Suprapubic skin (tissue), 4 donors: ENCODE data around the gene ADAMTS8.

Source experiments
- EP300 ChIP-seq: sonication (generic); formaldehyde crosslinking; IDR thresholded peaks from one replicate; pipeline ENCODE4 v1.6.1; 2017; ENCODE audit warnings: antibody characterized with exemption
- POLR2AphosphoS5 ChIP-seq, 3 donors: sonication (generic); formaldehyde crosslinking; IDR thresholded peaks; one replicate each; pipeline ENCODE4 v1.6.1; 2017; ENCODE audit warnings: antibody characterized with exemption in 3 of 3
- TF ChIP-seq, protein P1 (sequence below), 2 donors: fragments of 200-600 bp in 1 of 2; fragments of 450-650 bp in 1 of 2; sonication (generic) in 1 of 2; IDR thresholded peaks; one replicate each; pipeline ENCODE4 v1.5.1; 2016 to 2019; ENCODE audit warnings: antibody characterized with exemption in 2 of 2, mild to moderate bottlenecking in 1 of 2, moderate library complexity in 1 of 2

- TF ChIP-seq, protein P1, sequence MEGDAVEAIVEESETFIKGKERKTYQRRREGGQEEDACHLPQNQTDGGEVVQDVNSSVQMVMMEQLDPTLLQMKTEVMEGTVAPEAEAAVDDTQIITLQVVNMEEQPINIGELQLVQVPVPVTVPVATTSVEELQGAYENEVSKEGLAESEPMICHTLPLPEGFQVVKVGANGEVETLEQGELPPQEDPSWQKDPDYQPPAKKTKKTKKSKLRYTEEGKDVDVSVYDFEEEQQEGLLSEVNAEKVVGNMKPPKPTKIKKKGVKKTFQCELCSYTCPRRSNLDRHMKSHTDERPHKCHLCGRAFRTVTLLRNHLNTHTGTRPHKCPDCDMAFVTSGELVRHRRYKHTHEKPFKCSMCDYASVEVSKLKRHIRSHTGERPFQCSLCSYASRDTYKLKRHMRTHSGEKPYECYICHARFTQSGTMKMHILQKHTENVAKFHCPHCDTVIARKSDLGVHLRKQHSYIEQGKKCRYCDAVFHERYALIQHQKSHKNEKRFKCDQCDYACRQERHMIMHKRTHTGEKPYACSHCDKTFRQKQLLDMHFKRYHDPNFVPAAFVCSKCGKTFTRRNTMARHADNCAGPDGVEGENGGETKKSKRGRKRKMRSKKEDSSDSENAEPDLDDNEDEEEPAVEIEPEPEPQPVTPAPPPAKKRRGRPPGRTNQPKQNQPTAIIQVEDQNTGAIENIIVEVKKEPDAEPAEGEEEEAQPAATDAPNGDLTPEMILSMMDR (IDR thresholded peaks at IDR 0.05), result no peak
- TF ChIP-seq POLR2AphosphoS5 (IDR thresholded peaks at IDR 0.05) (no peak), EP300 (no peak)
These were observed 29.2 kb downstream of the ADAMTS8 start for GRCh38 chr11:130399196-130399595.
